ENCODE measurements around the gene NUDT14.

NUDT14 gene

DNA sequence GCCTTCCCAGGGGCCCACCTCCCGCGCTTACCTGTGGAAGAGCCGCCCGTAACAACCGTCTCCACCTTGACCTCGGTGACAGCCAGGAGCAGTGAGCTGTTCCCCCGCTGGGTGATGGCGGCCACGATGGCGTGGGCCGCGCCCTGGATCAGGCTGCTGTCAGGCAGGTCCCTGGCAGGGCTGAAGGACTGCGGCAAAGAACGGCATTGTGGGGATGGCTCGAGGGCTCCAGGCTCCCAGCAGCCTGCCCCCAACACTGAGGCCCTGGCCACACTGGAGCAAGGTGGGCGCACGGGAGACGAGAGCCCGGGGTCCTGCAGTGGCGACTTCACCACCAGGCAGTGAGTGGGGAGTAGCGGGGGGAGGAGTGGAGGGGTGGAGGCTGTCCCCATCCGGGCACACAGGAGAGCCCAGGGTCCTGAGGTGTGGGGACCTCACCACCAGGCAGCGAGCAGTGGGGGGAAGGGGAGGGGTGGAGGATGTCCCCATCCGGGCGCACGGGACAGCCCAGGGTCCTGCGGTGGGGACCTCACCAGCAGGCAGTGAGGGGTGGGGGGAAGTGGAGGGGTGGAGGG, 37.6 kb downstream of the NUDT14 start:
- no peaks in the 10 kb centered on the region for H3K36me3 ChIP-seq (ENCODE audit: control insufficient read depth, insufficient read depth, low read length)
- H3K4me3 ChIP-seq (replicated peaks; ENCODE audit: low read depth, low read length) = no peak overlapping the region
- no peaks in the 10 kb centered on the region for H3K27me3 ChIP-seq (replicated peaks; ENCODE audit: control insufficient read depth, insufficient read depth, low read length)
- no peak for TF ChIP-seq CTCF (IDR thresholded peaks at IDR 0.05; ENCODE audit: insufficient read depth, low read length, poor library complexity, severe bottlenecking)
- no peak for DNase-seq (ENCODE audit: extremely low read depth, insufficient read length)

DNA sequence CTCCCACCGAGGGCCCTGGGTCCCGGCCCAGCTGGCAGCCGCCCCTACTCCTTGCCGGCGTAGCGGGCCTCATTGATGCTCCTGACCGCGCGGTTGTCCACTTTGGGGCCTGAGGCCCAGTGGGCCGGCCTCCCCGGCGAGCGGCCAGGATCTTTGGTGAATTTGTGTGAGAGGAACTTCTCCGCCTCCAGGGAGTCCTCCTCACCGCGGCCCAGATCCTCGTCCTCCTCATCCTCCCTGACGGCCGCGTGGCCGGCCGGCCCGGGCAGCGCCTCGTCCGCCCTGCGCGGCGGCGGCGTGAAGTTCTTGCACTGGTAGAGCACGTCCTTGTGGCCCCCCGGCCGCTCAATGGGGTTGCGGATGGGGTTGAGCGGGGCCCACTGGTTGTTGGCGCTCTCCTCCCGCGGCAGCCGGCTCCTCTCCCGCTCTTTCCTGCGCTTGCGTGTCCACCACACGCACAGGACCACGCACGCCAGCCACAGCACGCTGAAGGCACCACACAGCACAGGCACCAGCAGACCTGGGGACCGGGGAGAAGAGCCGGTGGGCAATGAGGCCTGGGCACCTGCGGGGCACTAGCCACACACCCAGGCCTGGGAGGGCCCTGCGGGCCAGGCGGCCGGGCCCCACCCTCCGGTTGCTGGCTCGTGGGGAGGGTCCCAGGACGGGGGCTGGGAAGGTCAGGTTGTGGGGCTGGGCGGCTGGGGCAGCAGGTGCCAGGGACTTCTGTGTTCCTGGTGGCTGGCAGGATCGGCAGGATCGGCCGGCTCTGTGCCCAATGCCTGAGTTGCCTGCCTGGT, 38.3 kb downstream of the NUDT14 start:
- H3K36me3 ChIP-seq (ENCODE audit: control insufficient read depth, insufficient read depth, low read length) = no peaks in the 10 kb centered on the region
- no peak for DNase-seq (ENCODE audit: extremely low read depth, insufficient read length)
- no peak for TF ChIP-seq CTCF (IDR thresholded peaks at IDR 0.05; ENCODE audit: insufficient read depth, low read length, poor library complexity, severe bottlenecking)
- no peak overlapping the region for H3K4me3 ChIP-seq (replicated peaks; ENCODE audit: low read depth, low read length)
- H3K27me3 ChIP-seq (replicated peaks; ENCODE audit: control insufficient read depth, insufficient read depth, low read length) = no peaks in the 10 kb centered on the region

GRCh38 chr14:105141486-105142281, 39.4 kb downstream of the NUDT14 start:
- DNase-seq (ENCODE audit: extremely low read depth, insufficient read length) = no peak
- no peaks in the 10 kb centered on the region for H3K36me3 ChIP-seq (ENCODE audit: control insufficient read depth, insufficient read depth, low read length)
- no peaks in the 10 kb centered on the region for H3K27me3 ChIP-seq (replicated peaks; ENCODE audit: control insufficient read depth, insufficient read depth, low read length)
- H3K4me3 ChIP-seq (replicated peaks; ENCODE audit: low read depth, low read length) = no peak overlapping the region
- no peak for TF ChIP-seq CTCF (IDR thresholded peaks at IDR 0.05; ENCODE audit: insufficient read depth, low read length, poor library complexity, severe bottlenecking)

DNA sequence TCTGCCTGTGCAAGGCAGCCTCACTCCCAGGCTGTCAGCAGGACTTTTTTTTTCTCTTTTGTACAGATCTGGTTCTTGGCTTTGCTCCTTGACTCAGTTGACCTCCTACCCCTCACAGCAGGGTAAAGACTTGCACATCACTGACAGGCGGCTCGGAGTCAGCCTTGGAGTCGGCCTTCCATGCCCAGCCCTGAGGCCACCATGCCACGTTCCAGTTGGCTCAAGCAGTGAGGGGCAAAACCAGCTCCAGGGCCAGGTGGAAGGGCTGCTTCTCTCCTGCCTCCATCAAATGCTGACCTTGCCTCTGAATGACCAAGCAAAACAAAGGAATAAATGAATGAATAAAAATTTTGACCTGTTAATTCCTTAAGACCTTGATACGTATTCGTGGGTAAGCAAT, 40.1 kb downstream of the NUDT14 start:
- Histone ChIP-seq H3K36me3 (ENCODE audit: control insufficient read depth, insufficient read depth, low read length) (no peaks in the 10 kb centered on the region), H3K4me3 (replicated peaks; ENCODE audit: low read depth, low read length) (no peak overlapping the region), H3K27me3 (replicated peaks; ENCODE audit: control insufficient read depth, insufficient read depth, low read length) (no peaks in the 10 kb centered on the region)
- TF ChIP-seq CTCF (IDR thresholded peaks at IDR 0.05; ENCODE audit: insufficient read depth, low read length, poor library complexity, severe bottlenecking) = no peak
- no peak for DNase-seq (ENCODE audit: extremely low read depth, insufficient read length)

DNA sequence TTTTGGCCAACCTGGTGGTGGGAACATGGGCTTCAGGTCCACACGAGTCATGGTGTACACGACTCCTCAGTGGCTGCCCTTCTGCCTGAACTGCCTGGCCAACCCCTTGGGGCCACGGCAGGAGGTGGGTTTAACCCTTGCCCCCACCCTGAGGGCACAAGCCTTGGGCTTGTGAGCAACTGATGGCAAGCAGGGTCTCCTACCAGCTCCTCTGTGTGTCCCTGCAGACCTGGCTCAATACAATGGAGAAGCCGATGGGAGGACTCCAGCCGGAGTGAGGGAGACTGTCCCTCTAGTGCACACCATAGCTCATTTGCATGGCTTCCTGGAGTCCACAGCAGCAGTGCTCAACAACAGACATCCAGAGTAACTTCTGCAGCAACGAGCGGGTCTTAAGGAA, 40.5 kb downstream of the NUDT14 start:
- H3K4me3 ChIP-seq (replicated peaks; ENCODE audit: low read depth, low read length) = no peak overlapping the region
- no peaks in the 10 kb centered on the region for H3K27me3 ChIP-seq (replicated peaks; ENCODE audit: control insufficient read depth, insufficient read depth, low read length)
- TF ChIP-seq CTCF (IDR thresholded peaks at IDR 0.05; ENCODE audit: insufficient read depth, low read length, poor library complexity, severe bottlenecking) = no peak
- DNase-seq (ENCODE audit: extremely low read depth, insufficient read length) = no peak
- H3K36me3 ChIP-seq (ENCODE audit: control insufficient read depth, insufficient read depth, low read length) = no peaks in the 10 kb centered on the region

Data from GM06990 (cell line).